MM.1S (cell line): ENCODE data around the gene AURKB.
A peak's percentile ranks its signal among the peaks of the same experiment; 100 is the strongest.

Source experiments
- DNase-seq: peaks from one replicate; pipeline ENCODE4 v3.0.0-alpha.2; 2015
- H2AFZ ChIP-seq: fragments of 300-600 bp; sonication (generic); 2 replicates; pipeline ENCODE4 v1.6.0; 2016; ENCODE audit warnings: antibody characterized with exemption, low read length
- H3F3A ChIP-seq: fragments of 300-600 bp; sonication (generic); 2 replicates; pipeline ENCODE4 v1.6.1; 2016; ENCODE audit warnings: mild to moderate bottlenecking, antibody characterized with exemption, low read length, moderate library complexity, mixed read lengths; ENCODE audit not compliant: insufficient read depth
- H3K27ac ChIP-seq: fragments of 300-600 bp; sonication (generic); 2 replicates; pipeline ENCODE4 v1.5.1; 2016; ENCODE audit warnings: mild to moderate bottlenecking, low read length
- H3K27me3 ChIP-seq: fragments of 300-600 bp; sonication (generic); replicated peaks from 2 replicates; pipeline ENCODE4 v1.6.0; 2016; ENCODE audit warnings: low read length; ENCODE audit not compliant: insufficient read depth
- H3K36me3 ChIP-seq: fragments of 300-600 bp; sonication (generic); replicated peaks from 2 replicates; pipeline ENCODE4 v1.6.1; 2016; ENCODE audit warnings: mild to moderate bottlenecking, low read length, mixed read lengths; ENCODE audit not compliant: insufficient read depth
- H3K4me1 ChIP-seq: fragments of 300-600 bp; sonication (generic); 2 replicates; pipeline ENCODE4 v1.6.1; 2016; ENCODE audit warnings: low read length, mixed read lengths
- H3K4me2 ChIP-seq: fragments of 300-600 bp; sonication (generic); 2 replicates; pipeline ENCODE4 v1.6.0; 2016; ENCODE audit warnings: low read depth, low read length
- H3K4me3 ChIP-seq: fragments of 300-600 bp; sonication (generic); 2 replicates; pipeline ENCODE4 v1.5.1; 2016; ENCODE audit warnings: low read length, mixed read lengths
- H3K79me2 ChIP-seq: fragments of 300-600 bp; sonication (generic); 2 replicates; pipeline ENCODE4 v1.6.1; 2016; ENCODE audit warnings: mixed run types, low read length, mixed read lengths
- H3K9ac ChIP-seq: fragments of 300-600 bp; sonication (generic); 2 replicates; pipeline ENCODE4 v1.6.1; 2016; ENCODE audit warnings: low read length, mixed read lengths
- H3K9me2 ChIP-seq: fragments of 300-600 bp; sonication (generic); replicated peaks from 2 replicates; pipeline ENCODE4 v1.6.1; 2016; ENCODE audit warnings: mild to moderate bottlenecking, low read length, mixed read lengths; ENCODE audit not compliant: insufficient read depth
- H3K9me3 ChIP-seq: fragments of 300-600 bp; sonication (generic); replicated peaks from 2 replicates; pipeline ENCODE4 v1.6.1; 2016; ENCODE audit warnings: mild to moderate bottlenecking, low read length, mixed read lengths; ENCODE audit not compliant: insufficient read depth
- H4K20me1 ChIP-seq: fragments of 300-600 bp; sonication (generic); 2 replicates; pipeline ENCODE4 v1.6.1; 2016; ENCODE audit warnings: mild to moderate bottlenecking, low read length, moderate library complexity, mixed read lengths; ENCODE audit not compliant: insufficient read depth
- CTCF ChIP-seq: fragments of 300-600 bp; sonication (generic); IDR thresholded peaks from 2 replicates; pipeline ENCODE4 v1.5.1; 2016; ENCODE audit warnings: antibody characterized with exemption, low read length, mixed read lengths
- EZH2 ChIP-seq: fragments of 300-600 bp; sonication (generic); optimal IDR thresholded peaks from 2 replicates; pipeline ENCODE3; 2017; ENCODE audit warnings: low read depth, mild to moderate bottlenecking, antibody characterized with exemption, low read length, mixed read lengths
- EZH2phosphoT487 ChIP-seq: fragments of 300-600 bp; sonication (generic); IDR thresholded peaks from 2 replicates; pipeline ENCODE4 v1.6.1; 2018; ENCODE audit warnings: antibody characterized with exemption, low read length

AURKB gene

GRCh38 chr17:8185582-8186445 is 24.6 kb downstream of the AURKB start:
- Histone ChIP-seq H3K9me3 (no peaks in the 10 kb centered on the region), H3K9ac (peak overlapping the region; percentile 88), H3K79me2 (peaks cover 17% of the 10 kb centered on the region), H4K20me1 (no peaks in the 10 kb centered on the region), H3K27me3 (peaks cover 3% of the 10 kb centered on the region; the same call in 1 of the 2 replicates), H2AFZ (peak overlapping the region; percentile 84), H3K27ac (peak overlapping the region; percentile 84), H3F3A (peaks cover 42% of the 10 kb centered on the region), H3K4me1 (peaks cover 16% of the 10 kb centered on the region), H3K4me3 (peak overlapping the region; percentile 94), H3K4me2 (peak overlapping the region; percentile 70), H3K9me2 (no peaks in the 10 kb centered on the region), H3K36me3 (no peaks in the 10 kb centered on the region)
- TF ChIP-seq CTCF (no peak), EZH2 (no peak), EZH2phosphoT487 (no peak)
- peak; percentile 78 for DNase-seq

- H3K9me2 ChIP-seq = no peaks in the 10 kb centered on the region
- H3K27me3 ChIP-seq = no peaks in the 10 kb centered on the region
- peaks cover 17% of the 10 kb centered on the region; the same call in 1 of the 2 replicates for H3K4me1 ChIP-seq
- H3K9ac ChIP-seq = peak overlapping the region; percentile 74; the same call in 1 of the 2 replicates
- no peaks in the 10 kb centered on the region for H3K9me3 ChIP-seq
- DNase-seq = no peak
- no peaks in the 10 kb centered on the region for H4K20me1 ChIP-seq
- H3K79me2 ChIP-seq = no peaks in the 10 kb centered on the region; the same call in 1 of the 2 replicates
- H2AFZ ChIP-seq = peak overlapping the region; percentile 88
- H3F3A ChIP-seq = peaks cover 23% of the 10 kb centered on the region
- peak overlapping the region; percentile 90 for H3K4me2 ChIP-seq
- H3K4me3 ChIP-seq = peak overlapping the region; percentile 90
- TF ChIP-seq EZH2 (no peak), CTCF (no peak), EZH2phosphoT487 (no peak)
- no peaks in the 10 kb centered on the region for H3K36me3 ChIP-seq
- no peak overlapping the region for H3K27ac ChIP-seq
Observed at GRCh38 chr17:8176998-8177731, 33.2 kb downstream of the AURKB start.

- Histone ChIP-seq H2AFZ (peak within 1 kb of the TSS; percentile 88), H3K36me3 (no peaks in the 10 kb centered on the region), H3K4me2 (peak within 1 kb of the TSS; percentile 90), H3K27me3 (no peaks in the 10 kb centered on the region), H3K4me1 (peaks cover 17% of the 10 kb centered on the region; the same call in 1 of the 2 replicates), H3K79me2 (no peaks in the 10 kb centered on the region; the same call in 1 of the 2 replicates), H3K9me2 (no peaks in the 10 kb centered on the region), H3K9ac (peak within 1 kb of the TSS; percentile 74), H3K4me3 (peak within 1 kb of the TSS; percentile 90), H3K9me3 (no peaks in the 10 kb centered on the region), H3K27ac (peak within 1 kb of the TSS; percentile 64), H4K20me1 (no peaks in the 10 kb centered on the region), H3F3A (peaks cover 23% of the 10 kb centered on the region)
- TF ChIP-seq EZH2 = no peak
- peak; percentile 14; the same call in 1 of the 2 replicates for TF ChIP-seq CTCF
- TF ChIP-seq EZH2phosphoT487 = no peak
- peak; percentile 94 for DNase-seq
Observed at GRCh38 chr17:8176197-8176940, 34.0 kb downstream of the AURKB start, which contains the start of gene TMEM107. Gene TMEM107, minus strand, starts transcription at chr17:8176380. Its CDS starts 94 bp downstream, at chr17:8176286.
